Effector memory CD4-positive, alpha-beta T cell (primary cell): ENCODE data around the gene CTNNA2.

Source experiments
- DNase-seq, 3 donors: peaks; one replicate each; pipeline ENCODE4 v3.0.0-alpha.2; 2020
- H3K27ac ChIP-seq: 2 replicates; pipeline ENCODE4 v1.7.0; 2013; ENCODE audit warnings: mild to moderate bottlenecking, low read length, moderate library complexity; ENCODE audit not compliant: insufficient read depth, poor library complexity, severe bottlenecking
- H3K27me3 ChIP-seq: replicated peaks from 2 replicates; pipeline ENCODE4 v1.7.0; 2013; ENCODE audit warnings: mild to moderate bottlenecking, low read length; ENCODE audit not compliant: insufficient read depth, control insufficient read depth, poor library complexity, severe bottlenecking
- H3K36me3 ChIP-seq: 2 replicates; pipeline ENCODE4 v1.7.0; 2013; ENCODE audit warnings: mild to moderate bottlenecking, low read length, moderate library complexity; ENCODE audit not compliant: control insufficient read depth, insufficient read depth
- H3K4me1 ChIP-seq: 2 replicates; pipeline ENCODE4 v1.7.0; 2013; ENCODE audit warnings: low read length, mild to moderate bottlenecking; ENCODE audit not compliant: control insufficient read depth, insufficient read depth, poor library complexity, severe bottlenecking
- H3K4me3 ChIP-seq: 2 replicates; pipeline ENCODE4 v1.7.0; 2013; ENCODE audit warnings: low read length, low read depth, mild to moderate bottlenecking; ENCODE audit not compliant: insufficient read depth, poor library complexity, severe bottlenecking
- H3K9me3 ChIP-seq: 2 replicates; pipeline ENCODE4 v1.7.0; 2013; ENCODE audit warnings: mild to moderate bottlenecking, low read length, moderate library complexity; ENCODE audit not compliant: control insufficient read depth

Gene CTNNA2

DNA sequence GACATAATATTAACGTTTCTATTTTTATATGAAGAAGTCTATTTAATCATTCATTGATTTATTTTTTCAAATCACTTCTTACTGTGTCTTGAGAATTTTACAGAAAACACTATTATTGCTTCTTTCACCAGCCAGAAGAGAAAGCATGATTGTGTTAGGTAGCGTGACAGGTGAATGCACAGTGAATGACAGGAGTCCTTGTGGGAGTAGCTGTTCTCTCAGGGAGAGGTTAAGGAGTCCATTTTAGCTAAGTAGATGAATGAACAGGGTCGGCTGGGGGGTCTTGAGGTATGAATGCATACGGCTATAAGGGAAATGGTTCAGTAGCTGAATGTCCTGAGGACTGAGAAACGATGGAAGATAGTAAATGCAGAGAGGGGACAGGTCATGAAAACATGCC lies 56.2 kb downstream of the CTNNA2 start:
- no peaks in the 10 kb centered on the region for H3K36me3 ChIP-seq
- H3K4me1 ChIP-seq, result no peaks in the 10 kb centered on the region
- DNase-seq, result no peak
- H3K27me3 ChIP-seq, result no peaks in the 10 kb centered on the region
- H3K27ac ChIP-seq, result no peak overlapping the region
- no peaks in the 10 kb centered on the region for H3K9me3 ChIP-seq
- H3K4me3 ChIP-seq, result no peak overlapping the region

DNA sequence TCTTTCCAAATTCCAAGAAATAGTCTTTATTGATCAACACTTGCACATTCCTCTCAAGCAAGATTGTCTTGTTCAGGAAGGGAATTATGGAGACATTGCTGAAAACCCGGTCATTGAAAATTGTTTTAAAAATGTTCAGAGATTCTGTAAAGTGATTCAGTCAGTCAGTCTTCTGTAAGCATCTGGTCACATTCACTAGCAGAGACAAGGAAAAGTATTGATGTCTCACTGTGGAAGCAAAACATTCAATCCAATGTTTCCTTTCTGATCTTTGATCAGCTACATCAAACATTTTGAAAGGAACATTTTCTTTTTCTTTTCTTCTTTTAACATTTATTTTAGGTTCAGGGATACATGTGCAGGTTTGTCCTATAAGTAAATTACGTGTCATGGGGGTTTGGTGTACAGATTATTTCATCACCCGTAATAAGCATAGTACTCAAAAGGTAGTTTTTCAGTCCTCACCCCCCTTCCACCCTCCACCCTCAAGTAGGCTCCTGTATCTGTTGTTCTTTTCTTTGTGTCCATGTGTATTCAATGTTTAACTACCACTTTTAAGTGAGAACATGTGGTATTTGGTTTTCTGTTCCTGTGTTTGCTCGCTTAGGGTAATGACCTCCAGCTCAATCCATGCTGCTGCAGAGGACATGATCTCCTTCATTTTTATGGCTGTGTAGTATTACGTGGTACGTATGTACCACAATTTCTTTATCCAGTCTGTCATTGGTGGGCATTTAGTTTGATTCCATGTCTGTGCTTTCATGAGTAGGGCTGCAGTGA lies 61.2 kb downstream of the CTNNA2 start:
- Histone ChIP-seq H3K36me3 (no peaks in the 10 kb centered on the region), H3K4me3 (no peak overlapping the region), H3K27me3 (no peaks in the 10 kb centered on the region), H3K27ac (no peak overlapping the region), H3K9me3 (no peaks in the 10 kb centered on the region), H3K4me1 (no peaks in the 10 kb centered on the region)
- no peak for DNase-seq

DNA sequence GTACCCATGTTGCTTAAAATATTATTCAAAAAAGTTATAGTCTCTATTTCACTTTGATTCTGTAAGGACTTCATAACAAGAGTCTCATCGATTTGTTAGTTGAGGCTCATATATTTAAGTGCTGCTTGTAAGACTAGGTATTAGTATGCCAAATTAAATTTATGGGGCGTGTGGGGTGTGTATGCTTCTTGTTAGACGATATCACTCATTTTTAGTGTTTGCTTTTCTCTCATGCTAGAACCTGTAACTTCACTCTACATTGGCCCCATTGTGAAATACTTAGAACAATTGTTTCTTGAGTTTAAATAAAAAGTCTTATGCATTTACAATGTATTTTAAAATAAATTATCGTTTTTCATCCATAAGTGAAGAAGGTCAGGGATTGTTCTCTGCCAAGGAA lies 63.6 kb downstream of the CTNNA2 start:
- no peak overlapping the region for H3K27ac ChIP-seq
- no peaks in the 10 kb centered on the region for H3K36me3 ChIP-seq
- H3K9me3 ChIP-seq, result no peaks in the 10 kb centered on the region

DNA sequence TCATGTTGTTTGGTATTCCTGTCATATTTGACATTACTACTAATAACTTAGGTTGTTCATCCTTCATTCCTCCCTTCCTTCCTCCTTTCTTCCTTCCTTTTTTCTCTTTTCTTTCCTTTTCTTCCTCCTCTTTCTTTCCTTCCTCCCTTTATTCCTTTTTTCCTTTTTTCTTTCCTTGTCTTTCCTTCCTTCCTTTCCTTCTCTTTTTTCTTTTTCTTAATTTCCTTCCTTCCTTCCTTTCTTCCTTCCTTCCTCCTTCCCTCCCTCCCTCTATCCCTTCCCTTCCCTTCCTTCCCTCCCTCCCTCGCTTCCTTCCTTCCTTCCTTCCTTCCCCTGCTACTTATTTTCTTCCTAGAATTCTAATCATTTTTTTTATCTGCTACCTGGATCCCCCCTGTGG lies 66.1 kb downstream of the CTNNA2 start:
- no peak for DNase-seq
- no peak overlapping the region for H3K27ac ChIP-seq
- H3K9me3 ChIP-seq, result no peaks in the 10 kb centered on the region
- no peaks in the 10 kb centered on the region for H3K27me3 ChIP-seq
- no peaks in the 10 kb centered on the region for H3K4me1 ChIP-seq
- H3K36me3 ChIP-seq, result no peaks in the 10 kb centered on the region
- no peak overlapping the region for H3K4me3 ChIP-seq

More for the DNA sequence above, 63.6 kb downstream of the CTNNA2 start:
- H3K27me3 ChIP-seq, result no peaks in the 10 kb centered on the region
- H3K4me3 ChIP-seq, result no peak overlapping the region
- H3K4me1 ChIP-seq, result no peaks in the 10 kb centered on the region
- no peak for DNase-seq

DNA sequence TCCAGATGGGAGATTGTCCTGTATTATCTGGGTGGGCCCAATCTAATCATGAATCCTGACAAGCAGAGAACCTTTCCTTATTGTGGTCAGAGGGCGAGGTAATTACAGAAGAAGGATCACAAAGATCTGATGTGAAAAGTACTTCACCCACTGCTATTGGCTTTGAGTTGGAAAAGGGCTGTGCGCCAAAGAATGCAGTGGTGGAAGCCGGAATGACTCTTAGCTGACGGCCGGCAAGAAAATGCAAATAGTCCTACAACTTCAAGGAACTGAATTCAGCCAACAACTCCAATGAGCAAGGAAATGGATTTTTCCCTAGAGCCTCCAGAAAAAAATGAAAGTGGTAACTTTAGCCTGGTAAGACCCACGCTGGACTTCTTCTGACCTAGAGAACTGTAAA lies 67.3 kb downstream of the CTNNA2 start:
- H3K4me3 ChIP-seq, result no peak overlapping the region
- no peak overlapping the region for H3K27ac ChIP-seq
- H3K9me3 ChIP-seq, result no peaks in the 10 kb centered on the region
- no peaks in the 10 kb centered on the region for H3K27me3 ChIP-seq
- H3K36me3 ChIP-seq, result no peaks in the 10 kb centered on the region
- no peak for DNase-seq
- H3K4me1 ChIP-seq, result no peaks in the 10 kb centered on the region

DNA sequence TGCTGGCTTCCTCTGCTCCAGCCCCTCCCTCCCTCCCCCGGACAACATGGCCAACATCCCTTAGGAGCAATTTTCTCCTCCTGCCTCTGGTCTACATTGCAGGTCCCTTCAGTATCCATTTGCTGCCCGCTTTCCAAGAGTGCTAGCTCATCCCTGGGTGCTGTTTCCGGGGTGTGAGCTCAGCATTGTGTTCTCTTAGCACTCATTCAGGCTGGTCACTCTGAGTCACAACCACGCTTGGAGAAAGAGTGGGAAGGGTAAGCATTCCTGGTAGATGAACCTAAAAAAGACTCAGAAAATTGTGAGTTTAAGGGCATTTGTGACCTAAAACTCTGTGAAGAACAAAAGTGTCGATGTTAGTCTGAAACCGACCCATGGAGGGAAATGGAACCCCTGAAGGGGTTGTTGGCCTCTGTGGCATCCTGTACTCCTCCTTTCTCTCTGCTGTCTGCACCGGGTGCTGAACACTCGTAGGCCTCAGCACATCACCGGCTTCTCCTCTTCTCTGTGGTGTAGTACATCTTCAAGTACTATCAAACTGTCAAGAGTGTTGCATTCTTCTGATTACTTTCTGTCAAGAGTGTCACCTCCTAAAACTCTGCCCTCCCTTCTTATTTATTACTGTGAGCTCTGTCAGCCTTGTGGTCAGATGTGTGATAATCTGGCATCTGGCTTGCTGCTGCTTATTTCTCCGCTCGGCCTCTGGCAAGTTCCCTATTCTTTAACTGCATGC lies 73.0 kb downstream of the CTNNA2 start:
- H3K4me1 ChIP-seq, result no peaks in the 10 kb centered on the region
- H3K4me3 ChIP-seq, result no peak overlapping the region
- H3K27me3 ChIP-seq, result no peaks in the 10 kb centered on the region
- H3K9me3 ChIP-seq, result peaks cover 6% of the 10 kb centered on the region
- H3K27ac ChIP-seq, result no peak overlapping the region
- DNase-seq, result no peak
- no peaks in the 10 kb centered on the region for H3K36me3 ChIP-seq

DNA sequence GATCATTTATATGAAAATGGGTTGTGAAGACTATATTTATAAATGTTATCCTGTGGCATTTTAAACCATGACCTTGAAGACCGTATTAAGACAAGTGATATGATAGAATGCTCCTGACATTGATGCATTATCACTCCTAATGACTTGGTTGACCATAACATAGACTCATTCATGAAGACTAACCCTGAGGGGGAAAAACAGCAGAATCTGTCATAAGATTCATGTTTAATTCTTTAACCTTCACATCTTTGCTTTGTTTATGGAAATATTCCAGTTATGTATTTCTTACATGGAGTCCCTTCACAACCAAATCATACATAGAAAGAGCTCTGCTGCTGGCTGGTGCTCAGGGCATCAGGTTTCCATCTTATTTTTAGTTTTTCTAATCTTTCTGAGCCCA lies 78.4 kb downstream of the CTNNA2 start:
- Histone ChIP-seq H3K27ac (no peak overlapping the region), H3K4me1 (no peaks in the 10 kb centered on the region), H3K27me3 (no peaks in the 10 kb centered on the region), H3K9me3 (peaks cover 6% of the 10 kb centered on the region), H3K36me3 (no peaks in the 10 kb centered on the region), H3K4me3 (no peak overlapping the region)
- no peak for DNase-seq

DNA sequence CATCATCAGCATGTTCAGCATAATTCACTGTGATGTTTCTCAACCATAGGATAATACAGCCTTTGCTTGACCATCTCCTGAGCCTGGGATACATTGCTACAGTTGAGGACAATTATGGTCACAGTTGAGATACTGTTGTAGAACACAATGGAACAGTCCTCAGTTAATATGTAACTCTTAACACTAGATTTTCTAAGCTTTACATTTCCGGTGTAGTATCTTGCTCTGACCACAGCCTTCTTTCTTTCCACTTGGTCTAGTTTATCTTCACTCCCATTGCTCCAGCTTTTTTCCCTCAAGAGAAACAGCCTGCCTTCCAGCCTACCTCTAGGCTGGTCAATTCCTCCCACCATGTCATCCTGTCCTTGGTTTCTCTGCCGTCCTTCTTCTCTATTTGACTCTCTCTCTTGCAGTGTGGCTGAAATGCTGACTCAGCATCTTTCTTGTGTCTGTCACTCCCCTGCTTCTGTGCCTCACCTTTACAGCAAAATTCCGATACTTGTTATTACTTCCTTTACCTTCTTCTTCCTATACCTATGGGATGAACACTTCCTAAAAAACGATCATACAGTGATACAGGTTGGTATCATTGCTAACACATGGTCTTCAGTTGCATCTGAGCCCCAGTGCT lies 80.5 kb downstream of the CTNNA2 start:
- no peak for DNase-seq
- H3K4me3 ChIP-seq, result no peak overlapping the region
- no peaks in the 10 kb centered on the region for H3K9me3 ChIP-seq
- H3K27me3 ChIP-seq, result no peaks in the 10 kb centered on the region
- no peaks in the 10 kb centered on the region for H3K36me3 ChIP-seq
- H3K4me1 ChIP-seq, result no peaks in the 10 kb centered on the region
- no peak overlapping the region for H3K27ac ChIP-seq

DNA sequence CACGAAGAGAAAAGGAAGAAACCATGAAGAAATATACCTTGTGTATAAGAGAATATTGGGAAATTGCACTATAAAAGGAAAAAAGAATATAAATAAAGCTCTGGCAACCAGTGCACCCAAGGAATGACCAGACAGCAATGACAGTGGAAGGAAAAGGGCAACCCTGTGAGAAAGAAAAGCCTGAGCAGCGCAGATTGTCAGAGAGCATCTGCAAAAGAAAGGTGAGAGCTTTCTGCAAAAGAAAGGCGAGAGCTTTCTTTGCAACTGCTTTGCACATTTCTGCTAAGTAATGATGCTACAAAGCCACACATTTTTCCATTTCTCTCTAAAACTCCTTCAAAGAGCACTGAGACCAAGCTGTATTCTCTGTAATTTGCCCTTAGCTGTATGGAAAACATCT lies 83.6 kb downstream of the CTNNA2 start:
- Histone ChIP-seq H3K27me3 (no peaks in the 10 kb centered on the region), H3K9me3 (no peaks in the 10 kb centered on the region)
- DNase-seq, result no peak

DNA sequence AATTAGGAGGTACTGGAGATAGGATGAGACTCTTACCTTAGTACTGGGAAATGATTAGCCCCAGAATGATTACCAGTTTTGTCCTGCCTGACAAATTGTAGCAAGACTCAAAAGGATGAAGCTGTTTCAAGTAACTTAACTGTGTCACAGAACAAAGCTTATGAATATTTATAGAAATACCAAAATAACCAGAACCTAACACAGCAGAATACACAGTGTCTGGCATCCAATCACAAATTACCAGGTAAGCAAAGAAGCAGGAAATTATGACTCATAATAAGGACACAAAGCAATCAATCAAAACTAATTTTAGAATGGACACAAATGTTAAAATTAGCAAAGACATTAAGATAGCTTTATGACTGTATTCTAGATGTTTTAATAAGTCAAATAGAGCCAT lies 91.9 kb downstream of the CTNNA2 start:
- H3K4me3 ChIP-seq, result no peak overlapping the region
- no peaks in the 10 kb centered on the region for H3K4me1 ChIP-seq
- no peak overlapping the region for H3K27ac ChIP-seq
- no peak for DNase-seq
- no peaks in the 10 kb centered on the region for H3K9me3 ChIP-seq
- H3K27me3 ChIP-seq, result no peaks in the 10 kb centered on the region
- H3K36me3 ChIP-seq, result no peaks in the 10 kb centered on the region

More for the DNA sequence above, 83.6 kb downstream of the CTNNA2 start:
- no peak overlapping the region for H3K27ac ChIP-seq
- no peaks in the 10 kb centered on the region for H3K4me1 ChIP-seq
- H3K4me3 ChIP-seq, result no peak overlapping the region
- no peaks in the 10 kb centered on the region for H3K36me3 ChIP-seq
